SH-SY5Y (cell line): ENCODE data around the gene OSBPL5.

Experiments used
- GATA2 ChIP-seq: IDR thresholded peaks from 2 replicates; pipeline ENCODE4 v1.6.1; 2011; ENCODE audit warnings: mild to moderate bottlenecking, low read depth, low read length
- GATA3 ChIP-seq: IDR thresholded peaks from 2 replicates; pipeline ENCODE4 v1.6.1; 2011; ENCODE audit warnings: low read depth, mild to moderate bottlenecking, low read length, moderate library complexity

- TF ChIP-seq GATA3 (no peak), GATA2 (no peak)
Measured at GRCh38 chr11:3099178-3099577, 65.9 kb downstream of the OSBPL5 start.
